HepG2 (cell line): Measurements from ENCODE around the gene PDIA6. TPM values are rescaled to one million over a fixed set of nuclear protein-coding genes. Genes with fewer than 3 reads are reported as not detected.
A peak's percentile ranks its signal among the peaks of the same experiment; 100 is the strongest.

ENCODE experiments used
- DMAP1 ChIP-seq: IDR thresholded peaks from 2 replicates; pipeline ENCODE4 v1.6.1; 2016
- ISL2 ChIP-seq: sonication (generic); formaldehyde crosslinking; IDR thresholded peaks from 2 replicates; pipeline ENCODE4 v1.5.0; 2020; ENCODE audit warnings: missing genetic modification reagents
- MEIS1 ChIP-seq: sonication (generic); formaldehyde crosslinking; IDR thresholded peaks from 2 replicates; pipeline ENCODE4 v1.9.0; 2021; ENCODE audit warnings: mild to moderate bottlenecking, missing genetic modification reagents, moderate library complexity, borderline replicate concordance
- NRL ChIP-seq: sonication (generic); formaldehyde crosslinking; IDR thresholded peaks from 2 replicates; pipeline ENCODE4 v1.5.0; 2020; ENCODE audit warnings: missing genetic modification reagents, mild to moderate bottlenecking, moderate library complexity, borderline replicate concordance
- POLR2G ChIP-seq: fragments of 200-400 bp; formaldehyde crosslinking; IDR thresholded peaks from 2 replicates; pipeline ENCODE4 v1.6.1; 2018; ENCODE audit warnings: mild to moderate bottlenecking, low read depth, low read length, moderate library complexity
- RBM22 ChIP-seq: fragments of 200-400 bp; formaldehyde crosslinking; optimal IDR thresholded peaks from 2 replicates; pipeline ENCODE3; 2017; ENCODE audit warnings: mild to moderate bottlenecking, low read length, moderate library complexity
- SP1 ChIP-seq, 2 experiments: fragments of 450-650 bp in 1 of 2; sonication (generic) in 1 of 2; formaldehyde crosslinking in 1 of 2; IDR thresholded peaks; 2 replicates each; pipeline versions ENCODE4 v1.4.0 to v1.6.1; 2016 to 2020; ENCODE audit warnings: missing genetic modification reagents in 1 of 2
- ZNF564 ChIP-seq: sonication (generic); formaldehyde crosslinking; IDR thresholded peaks from 2 replicates; pipeline ENCODE4 v1.8.1; 2023; ENCODE audit warnings: mild to moderate bottlenecking, missing genetic modification reagents
- ZNF605 ChIP-seq: sonication (generic); formaldehyde crosslinking; IDR thresholded peaks from 2 replicates; pipeline ENCODE4 v1.8.0; 2022; ENCODE audit warnings: mild to moderate bottlenecking, missing genetic modification reagents
- ZNF772 ChIP-seq: sonication (generic); formaldehyde crosslinking; IDR thresholded peaks from 2 replicates; pipeline ENCODE4 v1.5.0; 2020; ENCODE audit warnings: mild to moderate bottlenecking, missing genetic modification reagents
- ZNF773 ChIP-seq: sonication (generic); formaldehyde crosslinking; IDR thresholded peaks from 2 replicates; pipeline ENCODE4 v1.4.0; 2020; ENCODE audit warnings: missing genetic modification reagents, borderline replicate concordance
- polyA plus RNA-seq, 8 experiments: library from polyadenylated mRNA; depleted of rRNA in 3 of 8; stranded (reverse) in 7 of 8; unstranded in 1 of 8; fragments of >200 nt; fragmentation: Illumina TruSeq in 4 of 8; extraction: Trizol in 4 of 8; gene quantifications; 2 replicates each; pipeline versions ENCODE4 v1.2.1 to v1.2.3, GENCODE V29; 2011 to 2016; ENCODE audit warnings: low read depth in 4 of 8, missing spikeins in 1 of 8, mixed read lengths in 1 of 8; ENCODE audit not compliant: insufficient read depth in 1 of 8
- total RNA-seq, 5 experiments: library from RNA; depleted of rRNA; stranded (reverse); fragments of >200 nt; fragmentation: Illumina TruSeq; extraction: Trizol; gene quantifications; 2 replicates each; pipeline ENCODE4 v1.2.3, GENCODE V29; 2016; ENCODE audit warnings: low read depth in 1 of 5
- TF ChIP-seq, protein P1 (sequence below): sonication (generic); formaldehyde crosslinking; IDR thresholded peaks from one replicate; pipeline ENCODE4 v1.5.1; 2020; ENCODE audit warnings: mild to moderate bottlenecking, missing genetic modification reagents; ENCODE audit errors: not compliant biosample characterization
- TF ChIP-seq, protein P2 (sequence below): sonication (generic); IDR thresholded peaks from 2 replicates; pipeline ENCODE4 v1.6.1; 2016; ENCODE audit warnings: low read depth, borderline replicate concordance
- TF ChIP-seq, protein P3 (sequence below): fragments of 450-650 bp; IDR thresholded peaks from 2 replicates; pipeline ENCODE4 v1.6.1; 2016
- TF ChIP-seq, protein P4 (sequence below): sonication (generic); formaldehyde crosslinking; IDR thresholded peaks from 2 replicates; pipeline ENCODE4 v1.5.0; 2020; ENCODE audit warnings: mild to moderate bottlenecking, missing genetic modification reagents, moderate library complexity

The PDIA6 gene
- total and polyA plus RNA-seq, 2 of the 13 experiments (the other 11 are each of a cell fraction or from before 2014, with no cell fraction given), result 586 to 642 TPM

DNA sequence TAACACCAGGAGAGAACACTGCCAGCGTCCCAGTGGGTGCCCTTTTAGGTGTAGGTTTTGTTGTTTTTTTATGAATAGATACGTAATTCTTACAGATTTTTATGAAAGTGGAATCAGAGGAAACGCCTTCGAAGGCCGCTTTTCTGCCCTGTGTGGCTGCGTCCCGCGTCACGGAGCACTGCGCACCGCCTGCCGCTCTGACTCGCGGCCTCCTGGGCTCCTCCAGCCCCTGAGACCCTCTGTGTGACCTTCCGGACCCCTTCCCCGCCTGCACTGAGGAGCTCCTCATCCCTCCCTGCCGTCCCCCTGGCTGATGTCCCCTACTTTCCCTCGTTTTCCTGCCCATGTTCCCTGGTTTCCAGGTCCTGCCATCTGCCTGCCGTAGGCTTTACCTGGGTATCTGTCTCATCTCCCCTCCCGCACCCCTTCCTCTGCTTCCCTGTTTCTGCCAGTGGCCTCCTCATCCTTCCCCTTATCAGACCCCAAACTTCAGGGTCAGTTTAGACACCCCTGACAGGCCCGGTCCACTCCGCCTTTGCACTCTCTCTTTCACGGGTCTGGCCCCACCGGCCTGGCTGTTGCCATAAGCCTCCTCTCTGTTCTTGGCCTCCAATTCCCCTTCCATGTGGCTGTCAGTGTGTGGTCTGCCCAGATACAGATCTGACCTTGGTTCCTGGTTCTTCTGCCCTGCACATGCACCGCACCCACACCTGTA, 32.7 kb downstream of the PDIA6 start (continued):
- TF ChIP-seq, protein P1, sequence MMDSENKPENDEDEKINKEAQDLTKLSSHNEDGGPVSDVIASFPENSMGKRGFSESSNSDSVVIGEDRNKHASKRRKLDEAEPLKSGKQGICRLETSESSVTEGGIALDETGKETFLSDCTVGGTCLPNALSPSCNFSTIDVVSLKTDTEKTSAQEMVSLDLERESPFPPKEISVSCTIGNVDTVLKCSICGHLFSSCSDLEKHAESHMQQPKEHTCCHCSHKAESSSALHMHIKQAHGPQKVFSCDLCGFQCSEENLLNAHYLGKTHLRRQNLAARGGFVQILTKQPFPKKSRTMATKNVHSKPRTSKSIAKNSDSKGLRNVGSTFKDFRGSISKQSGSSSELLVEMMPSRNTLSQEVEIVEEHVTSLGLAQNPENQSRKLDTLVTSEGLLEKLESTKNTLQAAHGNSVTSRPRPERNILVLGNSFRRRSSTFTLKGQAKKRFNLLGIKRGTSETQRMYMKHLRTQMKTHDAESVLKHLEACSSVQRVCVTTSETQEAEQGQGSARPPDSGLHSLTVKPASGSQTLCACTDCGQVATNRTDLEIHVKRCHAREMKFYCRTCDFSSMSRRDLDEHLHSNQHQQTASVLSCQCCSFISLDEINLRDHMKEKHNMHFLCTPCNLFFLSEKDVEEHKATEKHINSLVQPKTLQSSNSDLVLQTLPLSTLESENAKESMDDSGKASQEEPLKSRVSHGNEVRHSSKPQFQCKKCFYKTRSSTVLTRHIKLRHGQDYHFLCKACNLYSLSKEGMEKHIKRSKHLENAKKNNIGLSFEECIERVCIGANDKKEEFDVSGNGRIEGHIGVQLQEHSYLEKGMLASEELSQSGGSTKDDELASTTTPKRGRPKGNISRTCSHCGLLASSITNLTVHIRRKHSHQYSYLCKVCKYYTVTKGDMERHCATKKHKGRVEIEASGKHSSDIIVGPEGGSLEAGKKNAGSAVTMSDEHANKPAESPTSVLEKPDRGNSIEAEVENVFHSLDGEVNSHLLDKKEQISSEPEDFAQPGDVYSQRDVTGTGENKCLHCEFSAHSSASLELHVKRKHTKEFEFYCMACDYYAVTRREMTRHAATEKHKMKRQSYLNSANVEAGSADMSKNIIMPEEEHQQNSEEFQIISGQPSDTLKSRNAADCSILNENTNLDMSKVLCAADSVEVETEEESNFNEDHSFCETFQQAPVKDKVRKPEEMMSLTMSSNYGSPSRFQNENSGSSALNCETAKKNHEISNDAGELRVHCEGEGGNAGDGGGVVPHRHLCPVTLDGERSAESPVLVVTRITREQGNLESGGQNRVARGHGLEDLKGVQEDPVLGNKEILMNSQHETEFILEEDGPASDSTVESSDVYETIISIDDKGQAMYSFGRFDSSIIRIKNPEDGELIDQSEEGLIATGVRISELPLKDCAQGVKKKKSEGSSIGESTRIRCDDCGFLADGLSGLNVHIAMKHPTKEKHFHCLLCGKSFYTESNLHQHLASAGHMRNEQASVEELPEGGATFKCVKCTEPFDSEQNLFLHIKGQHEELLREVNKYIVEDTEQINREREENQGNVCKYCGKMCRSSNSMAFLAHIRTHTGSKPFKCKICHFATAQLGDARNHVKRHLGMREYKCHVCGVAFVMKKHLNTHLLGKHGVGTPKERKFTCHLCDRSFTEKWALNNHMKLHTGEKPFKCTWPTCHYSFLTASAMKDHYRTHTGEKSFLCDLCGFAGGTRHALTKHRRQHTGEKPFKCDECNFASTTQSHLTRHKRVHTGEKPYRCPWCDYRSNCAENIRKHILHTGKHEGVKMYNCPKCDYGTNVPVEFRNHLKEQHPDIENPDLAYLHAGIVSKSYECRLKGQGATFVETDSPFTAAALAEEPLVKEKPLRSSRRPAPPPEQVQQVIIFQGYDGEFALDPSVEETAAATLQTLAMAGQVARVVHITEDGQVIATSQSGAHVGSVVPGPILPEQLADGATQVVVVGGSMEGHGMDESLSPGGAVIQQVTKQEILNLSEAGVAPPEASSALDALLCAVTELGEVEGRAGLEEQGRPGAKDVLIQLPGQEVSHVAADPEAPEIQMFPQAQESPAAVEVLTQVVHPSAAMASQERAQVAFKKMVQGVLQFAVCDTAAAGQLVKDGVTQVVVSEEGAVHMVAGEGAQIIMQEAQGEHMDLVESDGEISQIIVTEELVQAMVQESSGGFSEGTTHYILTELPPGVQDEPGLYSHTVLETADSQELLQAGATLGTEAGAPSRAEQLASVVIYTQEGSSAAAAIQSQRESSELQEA (CRISPR knock-in tag), result no peak
- TF ChIP-seq SP1 (IDR thresholded peaks at IDR 0.05) (no peak), SP1 (CRISPR knock-in tag; IDR thresholded peaks at IDR 0.05) (no peak), DMAP1 (CRISPR knock-in tag) (no peak), MEIS1 (CRISPR knock-in tag) (no peak), ZNF605 (CRISPR knock-in tag) (no peak), RBM22 (peak; percentile 71), POLR2G (peak; percentile 33; the same call in 1 of the 2 replicates), NRL (0 out of 2 replicates have a peak, but pooled peaks have one; percentile 43), ZNF564 (CRISPR knock-in tag) (no peak), ZNF773 (no peak), ISL2 (CRISPR knock-in tag) (no peak), ZNF772 (CRISPR knock-in tag) (no peak)
- TF ChIP-seq, protein P2, sequence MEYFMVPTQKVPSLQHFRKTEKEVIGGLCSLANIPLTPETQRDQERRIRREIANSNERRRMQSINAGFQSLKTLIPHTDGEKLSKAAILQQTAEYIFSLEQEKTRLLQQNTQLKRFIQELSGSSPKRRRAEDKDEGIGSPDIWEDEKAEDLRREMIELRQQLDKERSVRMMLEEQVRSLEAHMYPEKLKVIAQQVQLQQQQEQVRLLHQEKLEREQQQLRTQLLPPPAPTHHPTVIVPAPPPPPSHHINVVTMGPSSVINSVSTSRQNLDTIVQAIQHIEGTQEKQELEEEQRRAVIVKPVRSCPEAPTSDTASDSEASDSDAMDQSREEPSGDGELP, result no peak
- TF ChIP-seq, protein P3, sequence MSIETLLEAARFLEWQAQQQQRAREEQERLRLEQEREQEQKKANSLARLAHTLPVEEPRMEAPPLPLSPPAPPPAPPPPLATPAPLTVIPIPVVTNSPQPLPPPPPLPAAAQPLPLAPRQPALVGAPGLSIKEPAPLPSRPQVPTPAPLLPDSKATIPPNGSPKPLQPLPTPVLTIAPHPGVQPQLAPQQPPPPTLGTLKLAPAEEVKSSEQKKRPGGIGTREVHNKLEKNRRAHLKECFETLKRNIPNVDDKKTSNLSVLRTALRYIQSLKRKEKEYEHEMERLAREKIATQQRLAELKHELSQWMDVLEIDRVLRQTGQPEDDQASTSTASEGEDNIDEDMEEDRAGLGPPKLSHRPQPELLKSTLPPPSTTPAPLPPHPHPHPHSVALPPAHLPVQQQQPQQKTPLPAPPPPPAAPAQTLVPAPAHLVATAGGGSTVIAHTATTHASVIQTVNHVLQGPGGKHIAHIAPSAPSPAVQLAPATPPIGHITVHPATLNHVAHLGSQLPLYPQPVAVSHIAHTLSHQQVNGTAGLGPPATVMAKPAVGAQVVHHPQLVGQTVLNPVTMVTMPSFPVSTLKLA, result no peak
- TF ChIP-seq, protein P4, sequence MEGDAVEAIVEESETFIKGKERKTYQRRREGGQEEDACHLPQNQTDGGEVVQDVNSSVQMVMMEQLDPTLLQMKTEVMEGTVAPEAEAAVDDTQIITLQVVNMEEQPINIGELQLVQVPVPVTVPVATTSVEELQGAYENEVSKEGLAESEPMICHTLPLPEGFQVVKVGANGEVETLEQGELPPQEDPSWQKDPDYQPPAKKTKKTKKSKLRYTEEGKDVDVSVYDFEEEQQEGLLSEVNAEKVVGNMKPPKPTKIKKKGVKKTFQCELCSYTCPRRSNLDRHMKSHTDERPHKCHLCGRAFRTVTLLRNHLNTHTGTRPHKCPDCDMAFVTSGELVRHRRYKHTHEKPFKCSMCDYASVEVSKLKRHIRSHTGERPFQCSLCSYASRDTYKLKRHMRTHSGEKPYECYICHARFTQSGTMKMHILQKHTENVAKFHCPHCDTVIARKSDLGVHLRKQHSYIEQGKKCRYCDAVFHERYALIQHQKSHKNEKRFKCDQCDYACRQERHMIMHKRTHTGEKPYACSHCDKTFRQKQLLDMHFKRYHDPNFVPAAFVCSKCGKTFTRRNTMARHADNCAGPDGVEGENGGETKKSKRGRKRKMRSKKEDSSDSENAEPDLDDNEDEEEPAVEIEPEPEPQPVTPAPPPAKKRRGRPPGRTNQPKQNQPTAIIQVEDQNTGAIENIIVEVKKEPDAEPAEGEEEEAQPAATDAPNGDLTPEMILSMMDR (CRISPR knock-in tag), result no peak
